ENCODE measurements around the gene TCERG1L.

Gene TCERG1L

GRCh38 chr10:131226446-131227162, 84.9 kb downstream of the TCERG1L start:
- no peak for TF ChIP-seq CTCF (conservative IDR thresholded peaks at IDR 0.05)
- no peak overlapping the region for H3K27ac ChIP-seq

GRCh38 chr10:131224106-131224505, 87.4 kb downstream of the TCERG1L start:
- no peak for TF ChIP-seq CTCF (conservative IDR thresholded peaks at IDR 0.05)
- H3K27ac ChIP-seq = no peak overlapping the region

- H3K27ac ChIP-seq = no peak overlapping the region
- no peak for TF ChIP-seq CTCF (conservative IDR thresholded peaks at IDR 0.05)
These were observed 88.1 kb downstream of the TCERG1L start for GRCh38 chr10:131223422-131223821.

- no peak for TF ChIP-seq CTCF (conservative IDR thresholded peaks at IDR 0.05)
- H3K27ac ChIP-seq = no peak overlapping the region
These were observed 88.5 kb downstream of the TCERG1L start for GRCh38 chr10:131222986-131223385.

GRCh38 chr10:131221632-131222277, 89.8 kb downstream of the TCERG1L start:
- no peak overlapping the region for H3K27ac ChIP-seq
- TF ChIP-seq CTCF (conservative IDR thresholded peaks at IDR 0.05) = no peak

- no peak for TF ChIP-seq CTCF (conservative IDR thresholded peaks at IDR 0.05)
- H3K27ac ChIP-seq = no peak overlapping the region
These were observed 90.8 kb downstream of the TCERG1L start for GRCh38 chr10:131220601-131221171.

- no peak for TF ChIP-seq CTCF (conservative IDR thresholded peaks at IDR 0.05)
These were observed 91.5 kb downstream of the TCERG1L start for GRCh38 chr10:131219955-131220489.

More at GRCh38 chr10:131219955-131220489, 91.5 kb downstream of the TCERG1L start:
- H3K27ac ChIP-seq = no peak overlapping the region
